HG02870 (cell line): ENCODE results near the gene PDZRN3.
"Not testable (repeated sequence)": the region's sequence is repeated elsewhere in the genome, so short reads cannot be mapped to it uniquely, and the experiment has no call there.

ENCODE experiments used
- ATAC-seq: cut with Tn5 transposase; IDR thresholded peaks from one replicate; pipeline ENCODE4 v1.9.1; 2021; ENCODE audit warnings: mild to moderate bottlenecking, moderate library complexity; ENCODE audit not compliant: unreplicated experiment

PDZRN3 gene

DNA sequence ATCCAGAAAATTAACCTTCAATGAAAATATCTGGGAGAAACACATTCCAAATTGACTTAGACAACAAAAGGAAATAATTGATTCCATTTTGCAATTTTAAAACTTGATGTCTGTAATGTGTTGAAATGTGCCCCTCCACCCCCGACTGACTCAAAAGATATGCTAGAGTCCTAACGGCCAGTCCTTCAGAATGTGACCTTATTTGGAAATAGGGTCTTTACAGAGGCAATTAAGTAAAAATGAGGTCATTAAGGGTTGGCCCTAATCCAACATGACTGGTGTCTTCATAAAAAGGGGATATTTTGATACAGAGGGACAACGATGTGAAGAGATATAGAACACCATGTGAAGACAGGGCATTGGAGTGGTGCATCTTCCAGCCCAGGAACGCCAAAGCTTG, 153.9 kb downstream of the PDZRN3 start:
- ATAC-seq = no peak

DNA sequence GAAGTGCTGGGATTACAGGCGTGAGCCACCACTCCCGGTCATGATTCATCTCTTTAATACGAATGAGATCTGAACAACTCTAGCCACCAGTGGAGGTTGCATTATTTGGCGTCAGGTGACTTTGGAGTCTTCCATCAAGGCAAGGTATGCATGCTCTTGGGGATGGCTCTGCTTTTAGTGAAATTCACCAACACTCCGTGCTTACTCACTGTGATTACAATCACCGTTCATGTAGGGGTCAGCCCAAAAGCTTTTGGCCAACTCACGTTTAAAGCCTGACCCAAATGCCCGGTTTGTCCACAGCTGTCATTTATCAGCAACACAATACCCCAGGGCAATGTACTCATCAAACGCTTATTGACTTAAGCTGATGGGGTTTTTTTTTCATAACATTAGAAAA, 155.4 kb downstream of the PDZRN3 start:
- no peak for ATAC-seq

DNA sequence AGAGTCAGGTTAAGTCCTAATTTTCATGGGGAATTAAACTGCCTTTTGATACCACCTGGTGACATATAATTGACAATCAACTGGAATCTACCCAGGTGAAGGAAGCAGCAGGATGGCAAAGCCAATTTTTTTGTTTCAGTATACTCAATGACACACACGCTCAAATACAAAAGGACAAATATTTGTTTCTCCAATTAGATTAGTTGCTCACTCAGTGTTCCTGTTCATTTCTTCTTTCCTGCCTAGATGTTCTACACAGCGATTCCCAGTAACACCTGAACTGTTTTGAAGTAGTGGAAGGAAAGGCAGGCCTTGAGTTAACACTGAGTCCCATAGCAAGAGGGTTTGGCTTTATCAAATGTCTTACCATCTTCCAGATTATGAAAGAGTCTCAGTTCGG, 157.5 kb downstream of the PDZRN3 start:
- ATAC-seq = no peak

DNA sequence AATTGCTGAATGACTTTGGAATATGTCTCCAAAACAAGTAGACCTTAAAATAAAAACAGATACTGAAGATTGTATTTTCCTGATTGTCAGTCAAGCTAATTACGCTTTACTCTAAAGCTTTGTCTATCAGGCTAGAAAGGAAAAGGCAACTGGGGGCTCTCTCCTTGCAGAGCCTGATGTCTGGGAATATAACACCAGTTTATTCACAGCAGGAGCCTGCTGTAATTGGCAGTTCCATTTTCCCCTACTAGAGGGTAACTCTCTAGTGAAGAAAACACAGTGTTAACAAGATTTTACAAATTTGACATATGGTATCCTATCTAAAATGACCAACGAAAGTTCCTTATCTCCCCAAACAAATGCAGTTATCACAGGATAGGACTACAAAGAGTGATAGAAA, 158.8 kb downstream of the PDZRN3 start:
- no peak for ATAC-seq

DNA sequence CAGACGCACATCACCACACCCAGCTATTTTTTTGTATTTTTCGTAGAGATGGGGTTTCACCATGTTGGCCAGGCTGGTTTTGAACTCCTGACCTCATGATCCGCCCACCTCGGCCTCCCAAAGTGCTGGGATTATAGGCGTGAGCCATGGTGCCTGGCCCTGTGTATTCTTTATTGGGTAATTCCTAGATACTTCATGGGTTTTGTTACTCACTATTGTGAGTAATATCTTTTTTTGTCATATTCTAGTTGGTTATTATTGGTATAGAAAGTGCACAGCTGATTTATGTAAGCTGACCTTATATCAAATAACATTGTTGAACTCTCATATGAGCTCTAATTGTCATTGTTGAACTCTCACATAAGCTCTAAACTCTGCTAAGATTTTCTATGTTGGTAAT, 160.6 kb downstream of the PDZRN3 start:
- not testable (repeated sequence) for ATAC-seq

DNA sequence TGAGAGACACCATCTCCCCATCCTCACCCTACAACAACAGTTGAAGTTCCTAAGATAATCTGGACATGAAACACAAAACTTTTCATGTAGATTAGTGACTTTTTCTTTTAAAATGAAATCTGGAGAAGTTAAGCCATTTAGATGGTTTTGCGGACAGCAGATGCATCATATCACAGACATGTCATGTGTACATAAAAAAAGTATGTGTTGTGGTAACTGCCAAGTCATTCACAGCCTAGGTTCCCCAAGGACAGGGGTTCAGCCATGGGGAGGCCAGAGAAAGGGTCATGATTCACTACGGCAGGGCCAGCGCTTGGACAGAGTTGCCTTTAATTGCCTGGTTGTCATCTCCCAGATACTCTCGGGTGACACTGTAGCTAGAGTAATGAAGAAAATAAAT, 163.2 kb downstream of the PDZRN3 start:
- ATAC-seq = no peak

DNA sequence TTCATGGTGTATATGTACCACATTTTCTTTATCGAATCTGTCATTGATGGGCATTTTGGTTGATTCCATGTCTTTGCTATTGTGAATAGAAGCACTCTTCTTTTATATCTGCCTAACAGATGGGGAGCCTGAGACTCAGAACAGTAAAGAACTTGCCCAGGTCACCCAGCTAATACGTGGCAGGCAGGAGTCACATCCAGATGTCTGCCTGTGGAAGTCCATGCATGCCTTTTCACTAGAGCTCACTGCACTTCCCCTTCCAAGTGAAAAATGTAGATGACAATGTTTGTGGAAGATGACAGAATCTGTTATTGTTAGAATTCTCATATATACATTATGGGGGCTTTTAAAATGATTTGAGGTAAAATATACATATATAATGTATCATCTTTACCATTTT, 165.0 kb downstream of the PDZRN3 start:
- no peak for ATAC-seq

DNA sequence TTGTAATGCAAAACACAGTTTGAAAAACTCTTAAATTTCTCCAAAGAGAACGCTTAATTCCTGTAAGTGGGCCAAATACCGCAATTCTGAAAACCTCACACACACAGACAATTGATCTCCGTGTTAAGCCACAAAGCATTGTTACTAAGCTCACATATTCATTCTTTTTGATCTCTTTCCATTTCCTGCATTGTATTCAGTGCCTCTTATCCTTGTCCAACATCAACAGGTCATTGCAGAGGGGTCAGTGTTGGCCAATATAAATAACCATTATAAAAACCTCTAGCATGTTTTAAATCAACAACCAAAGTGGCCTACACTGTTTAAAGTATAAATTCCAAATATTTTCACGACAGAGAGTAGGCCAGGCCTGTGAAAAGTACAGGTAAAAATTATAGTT, 171.1 kb downstream of the PDZRN3 start:
- no peak for ATAC-seq

DNA sequence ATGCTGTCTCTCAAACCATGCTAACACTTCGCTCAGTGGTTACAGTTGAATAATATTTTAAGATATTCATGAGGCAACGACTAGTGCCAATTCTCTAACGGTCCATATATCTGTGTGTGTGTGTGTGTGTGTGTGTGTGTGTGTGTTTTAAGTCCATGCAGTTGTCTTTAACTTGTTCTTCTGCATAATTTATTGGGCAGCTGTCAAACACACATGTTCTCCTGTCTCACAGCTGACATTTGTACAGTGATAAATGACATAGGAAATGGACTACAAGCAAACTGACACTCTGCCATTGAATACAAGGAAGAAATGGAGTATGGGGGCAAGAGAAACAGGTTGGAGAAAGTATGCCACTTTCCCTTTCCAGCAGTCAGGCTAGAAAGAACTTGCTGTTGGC, 172.0 kb downstream of the PDZRN3 start:
- ATAC-seq = no peak

DNA sequence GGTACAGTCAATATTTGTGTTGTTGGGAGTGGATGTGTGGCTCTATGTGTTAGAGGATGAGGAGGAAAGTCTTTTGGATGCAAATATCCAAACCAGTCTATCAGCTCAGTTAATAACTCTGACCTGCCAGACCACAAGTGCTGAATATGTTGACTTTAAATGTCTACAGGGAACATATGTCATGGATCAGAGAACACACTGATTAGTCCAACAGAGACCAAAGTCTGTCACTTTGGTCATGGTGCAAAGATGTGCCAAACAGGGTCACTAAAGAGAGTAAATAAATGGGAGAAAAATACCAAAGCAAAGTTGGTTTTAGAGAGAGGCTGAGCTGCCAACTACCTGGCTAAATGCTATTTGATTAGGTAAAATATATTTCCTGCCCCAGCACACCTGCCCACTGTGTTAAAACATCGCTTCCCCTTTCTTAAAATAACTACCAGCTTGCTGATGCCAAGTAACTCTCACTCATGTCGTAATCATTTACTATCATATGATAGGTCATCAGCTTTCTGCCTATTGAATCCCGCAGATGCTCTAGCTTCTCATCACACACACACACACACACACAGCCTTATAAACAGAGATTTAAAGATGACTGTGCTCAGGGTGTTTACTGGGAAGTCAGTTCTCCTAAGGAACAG, 173.3 kb downstream of the PDZRN3 start:
- ATAC-seq = no peak

DNA sequence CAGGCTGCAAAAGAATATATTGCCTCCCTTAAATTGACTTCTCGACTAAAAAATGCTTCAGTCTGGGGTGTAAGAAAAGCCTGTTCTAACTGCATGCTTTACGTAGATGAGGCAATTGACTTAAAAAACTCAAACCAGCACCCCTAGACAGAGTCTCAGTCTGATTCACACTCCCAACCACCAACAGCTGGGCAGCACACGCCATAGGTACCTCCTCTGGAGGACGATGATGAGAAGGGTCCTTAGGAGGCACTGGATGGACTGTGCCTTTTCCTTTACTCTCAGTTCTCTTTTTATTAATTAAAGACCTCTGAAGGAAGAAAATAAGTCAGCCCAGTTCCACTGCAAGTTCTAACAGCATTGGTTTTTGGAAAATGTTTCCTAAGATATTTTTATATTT, 175.0 kb downstream of the PDZRN3 start:
- ATAC-seq = peak; percentile 56

DNA sequence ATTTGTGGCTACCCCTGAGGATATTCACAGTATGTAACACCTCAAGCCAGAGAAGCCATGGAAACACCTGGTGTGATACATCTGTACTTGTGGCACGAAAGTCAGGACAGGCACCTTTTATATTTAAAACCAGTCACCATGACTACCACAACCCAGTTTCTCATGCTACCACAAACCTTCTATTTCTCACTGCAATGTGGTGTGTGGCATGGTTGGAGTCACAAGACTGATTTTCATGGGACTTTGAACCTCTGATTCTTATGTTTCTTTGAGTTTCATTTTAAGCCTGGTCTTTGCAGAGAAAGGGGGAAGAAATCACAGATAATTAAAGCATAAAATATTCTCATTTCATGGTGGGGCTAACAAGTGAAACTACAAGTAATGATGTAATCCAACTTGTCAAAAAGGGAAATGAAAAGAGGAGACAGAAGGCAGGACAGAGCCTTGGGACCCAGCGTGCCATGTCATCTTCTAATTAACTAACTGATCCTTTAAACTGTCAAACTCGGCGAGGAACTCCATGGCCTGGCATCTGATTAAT, 175.9 kb downstream of the PDZRN3 start:
- peak; percentile 78 for ATAC-seq

DNA sequence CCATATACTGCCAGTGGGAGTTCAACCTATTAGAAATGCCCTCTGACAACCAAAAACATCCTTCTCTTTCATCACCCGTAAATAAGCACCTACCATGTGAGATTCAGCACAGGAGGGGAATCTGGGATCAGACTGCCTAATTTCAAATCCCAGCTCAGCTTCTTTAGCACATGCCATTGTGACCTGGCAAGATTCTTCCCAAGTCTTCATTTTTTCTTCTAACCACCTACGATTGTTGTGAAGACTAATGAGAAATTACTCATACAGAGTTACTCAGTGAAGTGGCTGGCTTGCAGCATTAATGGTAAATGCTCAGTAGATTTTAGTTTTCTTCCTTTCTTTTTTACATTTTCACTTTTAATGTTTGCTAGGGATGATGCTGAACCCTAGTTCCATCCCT, 176.7 kb downstream of the PDZRN3 start:
- no peak for ATAC-seq

DNA sequence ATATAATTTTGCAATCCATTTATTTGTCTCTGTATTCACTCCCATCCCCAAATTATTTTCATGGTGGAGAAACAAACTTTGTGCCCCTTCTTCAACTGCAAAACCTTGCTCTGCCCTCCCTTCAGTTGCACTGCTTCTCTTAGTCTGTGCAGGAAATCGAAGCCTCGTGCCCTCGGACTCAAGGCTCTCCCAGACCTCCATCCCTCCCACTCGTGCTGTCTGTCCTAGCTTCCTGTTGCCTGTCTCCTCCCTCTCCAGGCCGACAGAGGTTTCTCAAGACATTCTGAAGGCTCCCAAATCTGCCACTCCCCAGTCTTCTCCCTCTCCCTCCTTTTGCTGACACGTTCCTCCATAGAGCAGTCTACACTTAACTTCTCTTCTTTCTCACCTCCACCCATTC, 177.6 kb downstream of the PDZRN3 start:
- no peak for ATAC-seq

DNA sequence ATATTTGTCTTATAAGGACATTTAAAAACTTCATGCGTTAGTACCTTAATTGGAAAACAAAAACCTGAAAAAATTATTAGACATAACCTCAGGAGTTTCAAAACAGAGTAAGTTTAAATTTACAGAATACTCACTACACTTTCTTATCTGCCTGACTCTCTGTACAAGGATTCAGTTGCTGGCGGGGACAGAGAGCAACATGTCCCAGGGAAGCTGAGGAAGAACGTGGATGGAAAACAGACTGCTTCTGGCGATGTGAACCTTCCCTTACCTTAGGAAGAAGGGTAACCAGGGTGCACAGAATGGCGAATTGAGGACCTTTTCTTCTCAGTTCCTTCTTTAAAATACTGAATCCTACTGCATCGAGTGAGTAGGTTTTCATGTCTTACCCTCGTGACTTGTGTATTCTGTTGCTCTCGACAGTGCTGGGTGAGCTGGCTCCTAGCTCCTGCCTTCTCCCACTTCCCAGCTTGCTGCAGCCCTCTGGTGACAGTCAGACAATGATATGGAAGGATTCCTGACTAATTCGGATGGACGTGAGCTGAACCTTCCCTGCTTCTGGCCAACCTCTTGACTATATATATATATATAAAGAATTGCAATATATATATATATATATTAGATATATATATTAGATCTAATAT, 178.2 kb downstream of the PDZRN3 start:
- ATAC-seq = no peak

DNA sequence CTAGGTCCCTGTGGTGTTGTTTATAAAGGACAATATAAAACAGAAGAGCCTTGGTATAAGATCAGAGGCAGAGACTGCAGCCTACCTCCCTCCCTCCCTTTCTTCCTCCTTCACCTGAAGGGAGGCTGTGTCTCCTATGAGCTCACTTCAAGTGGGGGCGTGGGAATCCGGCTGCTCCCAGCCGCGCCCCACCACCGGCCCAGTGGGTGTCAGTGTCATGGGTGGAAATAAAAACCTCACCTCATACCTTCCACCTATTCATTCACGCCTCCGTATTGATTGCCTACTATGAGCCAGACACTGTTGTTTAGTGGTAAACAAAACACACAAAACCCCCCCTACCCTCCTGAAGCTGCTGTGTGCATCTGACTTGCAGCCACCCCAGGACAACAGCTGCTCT, 181.9 kb downstream of the PDZRN3 start:
- ATAC-seq = no peak

DNA sequence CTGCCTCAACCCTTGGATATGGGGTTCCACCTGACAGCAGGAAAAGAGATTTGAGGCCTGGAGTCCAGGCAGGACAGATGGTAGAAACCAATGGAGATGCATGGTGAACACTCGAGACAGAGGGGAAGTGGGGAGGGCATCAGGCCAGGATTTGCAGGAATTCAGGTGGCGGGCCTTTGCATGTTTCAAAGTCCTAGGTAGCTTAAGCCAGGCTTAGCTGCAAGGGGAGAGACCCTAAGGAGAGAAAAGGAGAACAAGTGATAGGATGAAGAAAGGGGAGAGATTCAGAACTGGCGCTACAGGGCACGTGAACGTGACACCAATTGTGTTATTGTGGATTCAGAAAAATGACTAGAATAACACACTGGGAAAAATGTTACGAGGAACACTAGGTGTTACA, 182.6 kb downstream of the PDZRN3 start:
- no peak for ATAC-seq

DNA sequence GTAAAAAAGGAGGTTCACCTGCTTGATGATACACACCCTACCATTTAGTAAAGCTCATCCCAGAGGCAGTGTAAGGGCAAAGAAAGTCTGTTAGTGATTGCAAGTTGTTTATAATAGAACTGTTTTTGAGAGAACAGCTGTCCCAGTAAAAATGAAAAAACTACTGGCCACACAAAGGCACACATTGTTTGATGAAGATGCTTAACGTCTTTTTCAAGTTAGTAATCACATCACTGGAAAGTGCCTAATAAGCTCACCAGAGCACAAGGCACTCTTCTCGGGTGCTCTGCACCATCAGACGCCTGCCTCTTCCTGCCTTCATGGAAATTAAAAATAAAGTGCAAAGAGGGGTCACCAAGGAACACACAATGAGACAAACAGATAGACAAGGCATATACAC, 186.9 kb downstream of the PDZRN3 start:
- no peak for ATAC-seq

DNA sequence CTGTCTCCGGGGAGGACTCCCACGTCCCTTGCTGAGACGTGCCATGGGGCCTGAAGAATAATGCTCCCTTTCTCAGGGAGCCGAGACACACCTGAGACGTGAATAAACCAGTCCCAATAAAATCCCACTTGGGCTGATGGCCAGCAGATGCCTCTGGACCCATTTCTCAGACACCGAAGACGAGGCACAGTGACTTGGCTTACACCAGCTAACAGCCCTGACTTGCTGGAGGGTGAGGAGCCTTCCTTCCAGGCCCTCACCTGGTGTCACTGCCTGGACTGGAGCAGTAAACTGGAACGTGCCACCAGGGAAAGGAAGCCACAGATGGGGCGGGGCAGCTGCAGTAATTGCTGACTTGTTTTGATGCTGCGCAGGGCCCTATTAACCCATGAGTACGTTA, 189.7 kb downstream of the PDZRN3 start:
- ATAC-seq = no peak

DNA sequence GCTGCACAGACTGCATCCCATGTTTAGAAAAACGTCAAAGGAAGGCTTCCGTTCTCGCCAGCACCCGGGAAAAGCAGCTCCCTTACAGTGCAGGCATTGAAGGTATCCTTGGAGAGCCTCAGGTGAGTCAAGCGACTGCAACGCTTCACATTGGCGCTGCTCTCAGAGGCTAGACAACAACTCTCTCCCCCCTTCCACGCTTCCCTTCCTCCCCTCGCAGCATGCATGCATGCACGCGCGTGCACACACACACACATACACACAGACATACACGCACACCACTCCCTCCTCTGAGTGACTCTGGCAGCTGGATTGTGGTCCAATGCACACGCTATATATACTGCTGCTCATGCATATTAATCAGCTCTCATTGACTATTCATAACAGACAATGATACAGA, 191.1 kb downstream of the PDZRN3 start:
- no peak for ATAC-seq

DNA sequence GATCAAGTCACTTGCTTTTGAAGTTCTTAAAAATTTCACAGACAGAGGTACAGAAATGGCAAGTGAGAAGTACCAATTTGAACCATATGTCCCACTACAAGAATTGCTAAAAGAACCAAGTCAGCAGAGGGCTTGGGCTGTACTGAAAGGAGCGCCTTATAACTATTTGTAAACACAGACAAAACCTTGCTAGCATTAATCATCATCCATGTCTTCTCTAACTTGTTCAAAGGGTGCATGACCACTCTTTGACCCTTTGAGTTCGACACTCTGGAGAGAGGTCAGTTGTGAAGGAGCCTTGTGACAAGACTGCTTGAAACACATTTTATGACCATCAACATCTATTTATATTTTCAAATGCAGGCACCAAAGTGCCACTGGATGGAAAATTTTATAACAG, 191.7 kb downstream of the PDZRN3 start:
- ATAC-seq = no peak

DNA sequence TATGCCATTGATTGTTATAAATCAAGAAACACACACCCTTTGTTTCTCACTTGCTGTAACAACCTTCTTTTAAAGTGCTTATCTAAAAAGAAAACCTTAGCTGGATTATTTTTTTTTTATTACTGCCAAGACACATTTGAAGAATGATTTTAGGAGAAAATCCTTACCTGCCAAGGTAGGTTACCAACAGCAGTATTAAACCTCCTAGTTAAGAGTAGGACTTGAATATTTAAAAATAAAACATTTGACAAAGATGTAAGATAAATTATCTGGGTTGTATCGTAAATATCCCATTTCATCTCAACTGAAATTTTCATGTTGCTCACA, 192.1 kb downstream of the PDZRN3 start:
- no peak for ATAC-seq
